Right atrium auricular region (tissue), 2 donors: ENCODE data around the gene CCDC192. TPM values are rescaled to one million over a fixed set of nuclear protein-coding genes. Genes with fewer than 3 reads are reported as not detected.

ENCODE experiments used
- DNase-seq: peaks from one replicate; pipeline ENCODE4 v3.0.0-alpha.2; 2019; ENCODE audit warnings: low spot score
- H3K27ac ChIP-seq, 2 donors: fragments of 200-600 bp; sonication (generic); 1 replicate in 1 of 2; 2 replicates in 1 of 2; pipeline ENCODE4 v1.5.1; 2016 to 2019
- H3K27me3 ChIP-seq, 2 donors: fragments of 200-600 bp; sonication (generic); one replicate each; pipeline versions ENCODE4 v1.5.1 to v1.6.0; 2017 to 2019
- H3K36me3 ChIP-seq: fragments of 200-600 bp; sonication (generic); one replicate; pipeline ENCODE4 v1.5.1; 2016
- H3K4me1 ChIP-seq, 2 donors: fragments of 200-600 bp; sonication (generic); one replicate each; pipeline versions ENCODE4 v1.5.1 to v1.6.0; 2017 to 2019
- H3K4me3 ChIP-seq, 2 donors: fragments of 200-600 bp; sonication (generic); 1 replicate in 1 of 2; 2 replicates in 1 of 2; pipeline ENCODE4 v1.5.1; 2017 to 2019; ENCODE audit warnings: mild to moderate bottlenecking in 1 of 2, moderate library complexity in 1 of 2
- H3K9me3 ChIP-seq, 2 donors: fragments of 200-600 bp; sonication (generic); one replicate each; pipeline ENCODE4 v1.5.1; 2019
- CTCF ChIP-seq, 2 donors: fragments of 200-600 bp; sonication (generic); IDR thresholded peaks; one replicate each; pipeline ENCODE4 v1.5.1; 2019; ENCODE audit warnings: antibody characterized with exemption in 2 of 2
- total RNA-seq, 2 donors: library from RNA; depleted of rRNA; stranded (reverse); fragments of >200 nt; gene quantifications; one replicate each; pipeline ENCODE4 v1.1.0, GENCODE V29; 2016

CCDC192 gene
- total RNA-seq, 2 donors from 2014 or later = not detected

GRCh38 chr5:127940854-127941253 lies 237.7 kb downstream of the CCDC192 start:
- H3K36me3 ChIP-seq = no peaks in the 10 kb centered on the region
- H3K4me3 ChIP-seq = no peak overlapping the region
- H3K4me1 ChIP-seq = no peaks in the 10 kb centered on the region
- no peaks in the 10 kb centered on the region for H3K27me3 ChIP-seq
- DNase-seq = no peak
- no peak overlapping the region for H3K27ac ChIP-seq
- no peak for TF ChIP-seq CTCF (IDR thresholded peaks at IDR 0.05)
- H3K9me3 ChIP-seq = no peaks in the 10 kb centered on the region

- Histone ChIP-seq H3K36me3 (no peaks in the 10 kb centered on the region), H3K27me3 (no peaks in the 10 kb centered on the region), H3K4me1 (no peaks in the 10 kb centered on the region), H3K4me3 (no peak overlapping the region), H3K27ac (no peak overlapping the region), H3K9me3 (no peaks in the 10 kb centered on the region)
- no peak for TF ChIP-seq CTCF (IDR thresholded peaks at IDR 0.05)
- no peak for DNase-seq
Measured at GRCh38 chr5:127941646-127942045, 238.5 kb downstream of the CCDC192 start.

- TF ChIP-seq CTCF (IDR thresholded peaks at IDR 0.05) = no peak
- Histone ChIP-seq H3K27ac (no peak overlapping the region), H3K36me3 (no peaks in the 10 kb centered on the region), H3K4me3 (no peak overlapping the region), H3K27me3 (no peaks in the 10 kb centered on the region), H3K4me1 (no peaks in the 10 kb centered on the region), H3K9me3 (no peaks in the 10 kb centered on the region)
- DNase-seq = no peak
Measured at GRCh38 chr5:127942246-127943060, 239.3 kb downstream of the CCDC192 start.

- TF ChIP-seq CTCF (IDR thresholded peaks at IDR 0.05) = no peak
- no peak for DNase-seq
- H3K9me3 ChIP-seq = no peaks in the 10 kb centered on the region
- H3K27ac ChIP-seq = no peak overlapping the region
- H3K4me1 ChIP-seq = no peaks in the 10 kb centered on the region
- no peaks in the 10 kb centered on the region for H3K36me3 ChIP-seq
- H3K4me3 ChIP-seq = no peak overlapping the region
- no peaks in the 10 kb centered on the region for H3K27me3 ChIP-seq
Measured at GRCh38 chr5:127943061-127943371, 239.8 kb downstream of the CCDC192 start.

- Histone ChIP-seq H3K4me3 (no peak overlapping the region), H3K27ac (no peak overlapping the region), H3K27me3 (no peaks in the 10 kb centered on the region), H3K9me3 (no peaks in the 10 kb centered on the region), H3K4me1 (no peaks in the 10 kb centered on the region), H3K36me3 (no peaks in the 10 kb centered on the region)
- no peak for DNase-seq
- no peak for TF ChIP-seq CTCF (IDR thresholded peaks at IDR 0.05)
Measured at GRCh38 chr5:127944125-127944524, 240.9 kb downstream of the CCDC192 start.

GRCh38 chr5:127947941-127948340 lies 244.8 kb downstream of the CCDC192 start:
- DNase-seq = no peak
- no peaks in the 10 kb centered on the region for H3K4me1 ChIP-seq
- H3K36me3 ChIP-seq = no peaks in the 10 kb centered on the region
- no peaks in the 10 kb centered on the region for H3K27me3 ChIP-seq
- no peak overlapping the region for H3K27ac ChIP-seq
- H3K4me3 ChIP-seq = no peak overlapping the region
- TF ChIP-seq CTCF (IDR thresholded peaks at IDR 0.05) = no peak
- no peaks in the 10 kb centered on the region for H3K9me3 ChIP-seq
